Activated naive CD8-positive, alpha-beta T cell treated with anti-CD3 and anti-CD28 coated beads, Interleukin-2, amount 50 U/mL, for 24 hours (primary cell): Measurements from ENCODE around the gene MOCS1.

ENCODE experiments used
- ATAC-seq: fragments of 150-1000 bp; cut with Tn5 transposase; one replicate; pipeline ENCODE4 v1.10.0; 2021
- DNase-seq: peaks from one replicate; pipeline ENCODE4 v3.0.0; 2021
- H3K27ac Mint-ChIP-seq: one replicate; pipeline ENCODE4 v1.8.0; 2021; ENCODE audit warnings: mild to moderate bottlenecking, mixed read lengths
- H3K27me3 Mint-ChIP-seq: one replicate; pipeline ENCODE4 v1.8.0; 2021; ENCODE audit warnings: mixed read lengths
- H3K36me3 Mint-ChIP-seq: one replicate; pipeline ENCODE4 v1.8.0; 2021; ENCODE audit warnings: low read depth, mixed read lengths
- H3K4me1 Mint-ChIP-seq: one replicate; pipeline ENCODE4 v1.8.0; 2021; ENCODE audit warnings: mixed read lengths
- H3K4me3 Mint-ChIP-seq: one replicate; pipeline ENCODE4 v1.8.0; 2021; ENCODE audit warnings: mild to moderate bottlenecking, moderate library complexity, mixed read lengths
- H3K9me3 Mint-ChIP-seq: one replicate; pipeline ENCODE4 v1.8.0; 2021; ENCODE audit warnings: mixed read lengths

Gene MOCS1

GRCh38 chr6:39958947-39959346 is 24.7 kb upstream of the MOCS1 start:
- Mint-ChIP-seq H3K27me3 (peaks cover 27% of the 10 kb centered on the region), H3K4me3 (no peak overlapping the region), H3K27ac (no peak overlapping the region), H3K36me3 (no peaks in the 10 kb centered on the region), H3K9me3 (no peaks in the 10 kb centered on the region), H3K4me1 (no peaks in the 10 kb centered on the region)
- DNase-seq (no peak), ATAC-seq (no peak)

GRCh38 chr6:39956936-39957335 is 22.7 kb upstream of the MOCS1 start:
- DNase-seq: no peak
- no peak overlapping the region for H3K27ac Mint-ChIP-seq
- H3K4me3 Mint-ChIP-seq: no peak overlapping the region
- H3K27me3 Mint-ChIP-seq: peaks cover 16% of the 10 kb centered on the region
- no peaks in the 10 kb centered on the region for H3K36me3 Mint-ChIP-seq
- no peaks in the 10 kb centered on the region for H3K4me1 Mint-ChIP-seq
- H3K9me3 Mint-ChIP-seq: no peaks in the 10 kb centered on the region
- no peak for ATAC-seq

- Mint-ChIP-seq H3K4me3 (no peak overlapping the region), H3K9me3 (no peaks in the 10 kb centered on the region), H3K36me3 (no peaks in the 10 kb centered on the region), H3K4me1 (no peaks in the 10 kb centered on the region), H3K27ac (no peak overlapping the region), H3K27me3 (peaks cover 7% of the 10 kb centered on the region)
- no peak for DNase-seq
- ATAC-seq: no peak
Observed at GRCh38 chr6:39953076-39953618, 18.9 kb upstream of the MOCS1 start.

- Mint-ChIP-seq H3K9me3 (no peaks in the 10 kb centered on the region), H3K27ac (no peak overlapping the region), H3K4me1 (no peaks in the 10 kb centered on the region), H3K27me3 (peaks cover 6% of the 10 kb centered on the region), H3K4me3 (no peak overlapping the region), H3K36me3 (no peaks in the 10 kb centered on the region)
- ATAC-seq (no peak), DNase-seq (no peak)
Observed at GRCh38 chr6:39952167-39952566, 17.9 kb upstream of the MOCS1 start.

GRCh38 chr6:39951716-39952115 is 17.5 kb upstream of the MOCS1 start:
- H3K27ac Mint-ChIP-seq: no peak overlapping the region
- H3K9me3 Mint-ChIP-seq: no peaks in the 10 kb centered on the region
- H3K27me3 Mint-ChIP-seq: peaks cover 6% of the 10 kb centered on the region
- DNase-seq (no peak), ATAC-seq (no peak)
- H3K4me1 Mint-ChIP-seq: no peaks in the 10 kb centered on the region
- H3K36me3 Mint-ChIP-seq: no peaks in the 10 kb centered on the region
- no peak overlapping the region for H3K4me3 Mint-ChIP-seq

GRCh38 chr6:39951191-39951590 is 16.9 kb upstream of the MOCS1 start:
- ATAC-seq (no peak), DNase-seq (no peak)
- Mint-ChIP-seq H3K27me3 (peaks cover 6% of the 10 kb centered on the region), H3K4me1 (no peaks in the 10 kb centered on the region), H3K4me3 (no peak overlapping the region), H3K36me3 (no peaks in the 10 kb centered on the region), H3K9me3 (no peaks in the 10 kb centered on the region), H3K27ac (no peak overlapping the region)

GRCh38 chr6:39950125-39950720 is 16.0 kb upstream of the MOCS1 start:
- H3K36me3 Mint-ChIP-seq: no peaks in the 10 kb centered on the region
- H3K9me3 Mint-ChIP-seq: no peaks in the 10 kb centered on the region
- no peak for ATAC-seq
- peaks cover 3% of the 10 kb centered on the region for H3K27me3 Mint-ChIP-seq
- no peak for DNase-seq
- H3K4me1 Mint-ChIP-seq: no peaks in the 10 kb centered on the region
- H3K4me3 Mint-ChIP-seq: no peak overlapping the region
- no peak overlapping the region for H3K27ac Mint-ChIP-seq

- no peak overlapping the region for H3K4me3 Mint-ChIP-seq
- no peaks in the 10 kb centered on the region for H3K27me3 Mint-ChIP-seq
- ATAC-seq: no peak
- no peaks in the 10 kb centered on the region for H3K4me1 Mint-ChIP-seq
- DNase-seq: no peak
- no peak overlapping the region for H3K27ac Mint-ChIP-seq
- H3K36me3 Mint-ChIP-seq: no peaks in the 10 kb centered on the region
- no peaks in the 10 kb centered on the region for H3K9me3 Mint-ChIP-seq
Observed at GRCh38 chr6:39948199-39948791, 14.0 kb upstream of the MOCS1 start.

GRCh38 chr6:39947611-39948068 is 13.4 kb upstream of the MOCS1 start:
- Mint-ChIP-seq H3K27ac (no peak overlapping the region), H3K4me3 (no peak overlapping the region), H3K9me3 (no peaks in the 10 kb centered on the region), H3K27me3 (peaks cover 1% of the 10 kb centered on the region), H3K36me3 (no peaks in the 10 kb centered on the region), H3K4me1 (no peaks in the 10 kb centered on the region)
- DNase-seq: no peak
- peak; percentile 15 for ATAC-seq

GRCh38 chr6:39945626-39946025 is 11.4 kb upstream of the MOCS1 start:
- no peak overlapping the region for H3K27ac Mint-ChIP-seq
- H3K4me3 Mint-ChIP-seq: no peak overlapping the region

GRCh38 chr6:39942903-39943580 is 8.8 kb upstream of the MOCS1 start:
- peaks cover 5% of the 10 kb centered on the region for H3K27me3 Mint-ChIP-seq
- DNase-seq (no peak), ATAC-seq (no peak)
- no peak overlapping the region for H3K4me3 Mint-ChIP-seq
- no peaks in the 10 kb centered on the region for H3K4me1 Mint-ChIP-seq
- H3K36me3 Mint-ChIP-seq: no peaks in the 10 kb centered on the region
- H3K27ac Mint-ChIP-seq: no peak overlapping the region
- no peaks in the 10 kb centered on the region for H3K9me3 Mint-ChIP-seq

More at GRCh38 chr6:39945626-39946025, 11.4 kb upstream of the MOCS1 start:
- Mint-ChIP-seq H3K36me3 (no peaks in the 10 kb centered on the region), H3K9me3 (no peaks in the 10 kb centered on the region), H3K27me3 (peaks cover 3% of the 10 kb centered on the region), H3K4me1 (no peaks in the 10 kb centered on the region)
- no peak for DNase-seq
- no peak for ATAC-seq

GRCh38 chr6:39941820-39942219 is 7.6 kb upstream of the MOCS1 start:
- DNase-seq: no peak
- no peaks in the 10 kb centered on the region for H3K9me3 Mint-ChIP-seq
- no peaks in the 10 kb centered on the region for H3K36me3 Mint-ChIP-seq
- no peak overlapping the region for H3K4me3 Mint-ChIP-seq
- no peak overlapping the region for H3K27ac Mint-ChIP-seq
- ATAC-seq: no peak
- no peaks in the 10 kb centered on the region for H3K4me1 Mint-ChIP-seq
- H3K27me3 Mint-ChIP-seq: peaks cover 9% of the 10 kb centered on the region

GRCh38 chr6:39941138-39941537 is 6.9 kb upstream of the MOCS1 start:
- Mint-ChIP-seq H3K27ac (no peak overlapping the region), H3K9me3 (no peaks in the 10 kb centered on the region), H3K27me3 (peaks cover 10% of the 10 kb centered on the region), H3K4me3 (no peak overlapping the region), H3K36me3 (no peaks in the 10 kb centered on the region), H3K4me1 (no peaks in the 10 kb centered on the region)
- DNase-seq (no peak), ATAC-seq (no peak)

GRCh38 chr6:39938773-39939654 is 4.8 kb upstream of the MOCS1 start:
- no peaks in the 10 kb centered on the region for H3K36me3 Mint-ChIP-seq
- H3K4me3 Mint-ChIP-seq: no peak overlapping the region
- no peak for ATAC-seq
- no peak for DNase-seq
- H3K27me3 Mint-ChIP-seq: peaks cover 10% of the 10 kb centered on the region
- peaks cover 2% of the 10 kb centered on the region for H3K4me1 Mint-ChIP-seq
- H3K9me3 Mint-ChIP-seq: no peaks in the 10 kb centered on the region
- no peak overlapping the region for H3K27ac Mint-ChIP-seq
